ENCODE results near the gene LTA4H.

The LTA4H gene

GRCh38 chr12:96033549-96034389, 1.6 kb downstream of the LTA4H start:
- DNase-seq, result no peak

- DNase-seq, result no peak
Measured at GRCh38 chr12:96029826-96030225, 5.6 kb downstream of the LTA4H start.

GRCh38 chr12:96028538-96028937, 6.8 kb downstream of the LTA4H start:
- no peak for DNase-seq

- no peak for DNase-seq
Measured at GRCh38 chr12:96026331-96026730, 9.1 kb downstream of the LTA4H start.

- DNase-seq, result no peak
Measured at GRCh38 chr12:96025518-96025917, 9.9 kb downstream of the LTA4H start.

GRCh38 chr12:96020314-96021003, 14.9 kb downstream of the LTA4H start:
- no peak for DNase-seq

- no peak for DNase-seq
Measured at GRCh38 chr12:96015672-96016071, 19.7 kb downstream of the LTA4H start.

- no peak for DNase-seq
Measured at GRCh38 chr12:96014943-96015599, 20.3 kb downstream of the LTA4H start.

- DNase-seq, result no peak
Measured at GRCh38 chr12:96007729-96008128, 27.7 kb downstream of the LTA4H start.

- DNase-seq, result no peak
Measured at GRCh38 chr12:96006727-96007126, 28.7 kb downstream of the LTA4H start.

GRCh38 chr12:96000858-96001257, 34.5 kb downstream of the LTA4H start:
- DNase-seq, result no peak

GRCh38 chr12:95999484-95999883, 35.9 kb downstream of the LTA4H start:
- DNase-seq, result no peak

GRCh38 chr12:95998611-95999286, 36.6 kb downstream of the LTA4H start:
- peak; percentile 17 to 44 for DNase-seq

GRCh38 chr12:95997911-95998510, 37.4 kb downstream of the LTA4H start:
- DNase-seq, result no peak

GRCh38 chr12:95997276-95997675, 38.1 kb downstream of the LTA4H start:
- DNase-seq, result no peak

GRCh38 chr12:95996034-95996658, 39.2 kb downstream of the LTA4H start, which contains the start of gene HAL:
HAL (minus strand) TSS chr12:95996344; CDS start chr12:95995910, 434 bp downstream.
- no peak for DNase-seq

- no peak for DNase-seq
Measured at GRCh38 chr12:95995238-95996031, 40.0 kb downstream of the LTA4H start.

- no peak for DNase-seq
Measured at GRCh38 chr12:95994476-95994875, 40.9 kb downstream of the LTA4H start.

- no peak for DNase-seq
Measured at GRCh38 chr12:95993907-95994306, 41.5 kb downstream of the LTA4H start.

GRCh38 chr12:95990136-95990535, 45.3 kb downstream of the LTA4H start:
- no peak for DNase-seq

- no peak for DNase-seq
Measured at GRCh38 chr12:95989504-95990123, 45.8 kb downstream of the LTA4H start.
